RCC 7860 (cell line): ENCODE data around the gene PTAR1.
A peak's percentile ranks its signal among the peaks of the same experiment; 100 is the strongest.

Source experiments
- DNase-seq: peaks from one replicate; pipeline ENCODE4 v3.0.0-alpha.2; 2015; ENCODE audit warnings: low spot score
- FAIRE-seq: peaks from 2 replicates; lab custom pipeline; 2012; peaks lifted over from hg19 to GRCh38; lab: Jason Lieb, UNC

PTAR1 gene

GRCh38 chr9:69675563-69675962 is 84.2 kb downstream of the PTAR1 start:
- FAIRE-seq, result no peak
- DNase-seq, result no peak

- FAIRE-seq (no peak), DNase-seq (no peak)
These were observed 84.9 kb downstream of the PTAR1 start for GRCh38 chr9:69674716-69675438.

GRCh38 chr9:69674112-69674685 is 85.6 kb downstream of the PTAR1 start:
- DNase-seq (no peak), FAIRE-seq (no peak)

GRCh38 chr9:69673311-69673640 is 86.5 kb downstream of the PTAR1 start:
- FAIRE-seq (no peak), DNase-seq (no peak)

GRCh38 chr9:69672596-69673310 is 87.1 kb downstream of the PTAR1 start:
- DNase-seq, result peak; percentile 66

GRCh38 chr9:69671879-69672595 is 87.8 kb downstream of the PTAR1 start, which contains the start of gene APBA1:
Gene APBA1, minus strand, starts transcription at chr9:69672371.
- DNase-seq (no peak), FAIRE-seq (no peak)

More at GRCh38 chr9:69672596-69673310, 87.1 kb downstream of the PTAR1 start:
- FAIRE-seq, result peak; percentile 64

GRCh38 chr9:69671311-69671878 is 88.4 kb downstream of the PTAR1 start:
- DNase-seq (no peak), FAIRE-seq (no peak)

- DNase-seq, result no peak
- FAIRE-seq, result no peak
These were observed 92.5 kb downstream of the PTAR1 start for GRCh38 chr9:69667306-69667705.

GRCh38 chr9:69660304-69660703 is 99.5 kb downstream of the PTAR1 start:
- DNase-seq (no peak), FAIRE-seq (no peak)
